Measurements from ENCODE around the gene VSTM4.

Gene VSTM4

GRCh38 chr10:49115796-49116508, 630 bp upstream of the VSTM4 start:
- DNase-seq: no peak

GRCh38 chr10:49114718-49115014, 656 bp downstream of the VSTM4 start:
- DNase-seq: no peak

- no peak for DNase-seq
These were observed 1.6 kb downstream of the VSTM4 start for GRCh38 chr10:49113741-49114141.

- DNase-seq: no peak
These were observed 2.5 kb downstream of the VSTM4 start for GRCh38 chr10:49112851-49113250.

GRCh38 chr10:49112098-49112497, 3.2 kb downstream of the VSTM4 start:
- no peak for DNase-seq

GRCh38 chr10:49111320-49111698, 4.0 kb downstream of the VSTM4 start:
- no peak for DNase-seq

- no peak for DNase-seq
These were observed 4.5 kb downstream of the VSTM4 start for GRCh38 chr10:49110684-49111319.

- DNase-seq: no peak
These were observed 5.5 kb downstream of the VSTM4 start for GRCh38 chr10:49109669-49110340.

GRCh38 chr10:49108656-49109055, 6.7 kb downstream of the VSTM4 start:
- no peak for DNase-seq

GRCh38 chr10:49107887-49108267, 7.4 kb downstream of the VSTM4 start:
- no peak for DNase-seq

- DNase-seq: no peak
These were observed 8.0 kb downstream of the VSTM4 start for GRCh38 chr10:49107111-49107886.

GRCh38 chr10:49106451-49106850, 8.9 kb downstream of the VSTM4 start:
- no peak for DNase-seq

GRCh38 chr10:49105076-49105475, 10.2 kb downstream of the VSTM4 start:
- DNase-seq: no peak

- no peak for DNase-seq
These were observed 11.0 kb downstream of the VSTM4 start for GRCh38 chr10:49104323-49104722.

GRCh38 chr10:49103761-49104160, 11.6 kb downstream of the VSTM4 start:
- DNase-seq: no peak

GRCh38 chr10:49099046-49099445, 16.3 kb downstream of the VSTM4 start:
- no peak for DNase-seq

GRCh38 chr10:49096890-49097445, 18.4 kb downstream of the VSTM4 start:
- no peak for DNase-seq

GRCh38 chr10:49094646-49095045, 20.7 kb downstream of the VSTM4 start:
- no peak for DNase-seq

GRCh38 chr10:49093922-49094321, 21.4 kb downstream of the VSTM4 start:
- DNase-seq: no peak

GRCh38 chr10:49092477-49092876, 22.8 kb downstream of the VSTM4 start:
- no peak for DNase-seq

GRCh38 chr10:49091450-49092210, 23.7 kb downstream of the VSTM4 start:
- no peak for DNase-seq

- no peak for DNase-seq
These were observed 24.5 kb downstream of the VSTM4 start for GRCh38 chr10:49090696-49091380.
